Embryonic facial prominence (tissue), 1 donor: ENCODE data around the gene VGLL4.

ENCODE experiments used
- DNase-seq: peaks from one replicate; pipeline ENCODE4 v3.0.0-alpha.2; 2016; ENCODE audit errors: extremely low spot score

Gene VGLL4

GRCh38 chr3:11629716-11630115 is 14.0 kb downstream of the VGLL4 start:
- DNase-seq, result no peak

DNA sequence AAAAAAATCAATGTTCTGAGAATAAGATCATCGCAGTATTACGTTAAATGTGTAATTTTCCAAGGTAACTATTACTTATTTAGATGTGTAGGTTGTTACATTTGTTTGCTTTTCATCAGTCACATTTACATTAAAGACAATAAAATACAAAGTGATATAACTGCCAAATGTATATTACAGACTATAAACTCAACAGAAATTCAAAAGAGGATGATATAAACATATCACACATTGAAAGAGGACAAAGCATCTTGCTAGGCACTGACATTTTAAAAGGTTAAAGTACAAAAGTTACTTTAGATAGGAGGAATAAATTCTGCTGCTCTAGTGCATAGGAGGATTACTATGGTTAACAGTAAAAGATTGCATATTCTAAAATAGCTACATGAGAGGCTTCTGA is 16.1 kb downstream of the VGLL4 start:
- no peak for DNase-seq

DNA sequence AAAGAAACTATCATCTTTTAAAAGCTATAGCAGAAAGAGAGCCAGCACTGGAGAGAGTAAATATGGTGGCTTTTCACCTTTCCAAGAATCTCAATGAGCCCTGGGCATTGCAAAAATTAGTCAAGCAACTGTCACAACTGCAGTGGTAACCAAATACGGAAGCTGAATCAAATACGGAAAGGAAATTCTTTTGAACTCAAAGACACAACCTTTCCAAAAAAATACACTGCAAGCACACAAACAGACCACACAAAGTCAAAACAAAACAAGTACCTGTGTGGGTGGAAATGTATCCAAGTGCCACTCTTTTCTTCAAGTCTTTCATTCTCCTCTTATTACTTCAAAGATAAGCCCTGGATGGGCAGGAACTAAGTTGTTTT is 17.6 kb downstream of the VGLL4 start:
- no peak for DNase-seq

DNA sequence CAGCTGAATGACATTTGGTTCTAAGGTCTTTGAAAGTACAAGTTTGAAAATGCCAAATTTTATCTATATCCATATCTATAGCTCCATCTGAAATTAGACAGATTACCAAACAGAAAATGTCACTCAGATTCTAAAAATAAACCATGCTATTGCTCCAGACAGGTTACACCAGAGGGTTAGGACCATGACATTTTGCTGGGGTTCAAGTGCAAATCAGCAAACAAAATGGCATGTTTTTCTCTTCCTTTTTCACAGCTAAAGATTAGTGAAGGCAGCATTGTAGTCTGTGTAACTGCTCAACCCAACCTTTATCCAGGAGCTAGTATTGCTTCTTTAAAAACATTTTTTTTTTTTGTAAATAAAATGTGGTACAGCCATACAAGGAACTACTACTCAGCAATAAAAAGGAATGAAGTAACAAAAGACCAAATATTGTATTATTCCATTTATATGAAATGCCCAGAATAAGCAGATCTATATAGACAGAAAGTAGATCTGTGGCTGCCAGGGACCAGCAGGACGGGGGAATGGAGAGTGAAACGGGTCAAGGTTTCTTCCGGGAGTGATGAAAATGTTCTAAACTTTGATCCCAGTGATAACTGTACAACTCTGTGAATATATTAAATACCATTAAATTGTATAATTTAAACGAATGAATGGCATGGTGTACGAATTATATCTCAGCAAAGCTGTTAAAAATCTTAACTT is 18.2 kb downstream of the VGLL4 start:
- no peak for DNase-seq

DNA sequence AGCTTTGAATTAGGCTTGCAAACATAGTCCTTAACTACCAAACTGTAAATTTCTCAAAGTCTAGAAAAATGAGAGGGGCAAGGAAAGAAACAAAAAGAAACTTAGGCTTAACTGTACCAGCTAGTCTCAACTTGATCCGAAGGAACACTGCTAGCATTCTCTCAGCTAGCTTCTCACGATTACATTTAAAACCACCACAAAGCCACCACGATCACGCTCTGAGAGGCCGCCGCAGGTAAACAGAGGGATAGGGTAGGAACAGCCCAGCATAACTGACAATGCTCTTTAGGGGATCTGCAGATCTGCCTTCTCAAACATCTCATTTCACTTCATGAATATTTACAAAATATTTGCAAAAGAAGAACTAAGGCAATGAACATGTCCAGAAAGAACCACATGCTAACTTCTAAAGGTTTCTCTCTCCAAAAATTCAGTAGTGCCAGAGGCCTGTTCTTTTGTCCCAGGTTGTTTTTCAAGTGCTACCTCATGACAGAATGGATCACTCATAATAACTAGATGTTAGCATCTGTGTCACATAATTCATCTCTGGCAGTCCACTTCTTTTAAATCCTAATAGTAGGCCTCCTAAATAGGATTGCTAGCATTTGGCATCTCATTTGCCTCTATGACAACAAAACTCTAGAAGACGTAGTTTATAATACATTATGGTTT is 18.9 kb downstream of the VGLL4 start:
- DNase-seq, result no peak

DNA sequence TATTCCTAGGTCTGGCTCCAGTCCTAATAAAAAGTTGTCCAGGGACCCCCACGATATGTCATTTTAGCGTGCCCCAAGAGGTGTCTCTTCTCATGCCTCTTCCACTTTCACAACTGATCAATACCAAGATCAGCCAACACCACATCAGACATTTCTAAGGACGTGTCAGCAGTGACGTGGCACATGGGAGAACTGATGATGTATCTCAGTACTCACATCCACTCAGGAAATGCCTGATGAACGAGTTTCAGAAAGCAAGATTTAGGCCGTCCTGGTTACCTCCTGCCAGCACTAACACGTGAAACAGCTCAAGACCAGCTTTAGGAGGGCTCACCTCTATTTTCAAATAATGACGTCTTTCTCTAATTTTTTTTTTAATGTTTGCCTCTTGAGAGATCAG is 19.6 kb downstream of the VGLL4 start:
- no peak for DNase-seq

GRCh38 chr3:11622586-11623550 is 20.8 kb downstream of the VGLL4 start:
- DNase-seq, result no peak

DNA sequence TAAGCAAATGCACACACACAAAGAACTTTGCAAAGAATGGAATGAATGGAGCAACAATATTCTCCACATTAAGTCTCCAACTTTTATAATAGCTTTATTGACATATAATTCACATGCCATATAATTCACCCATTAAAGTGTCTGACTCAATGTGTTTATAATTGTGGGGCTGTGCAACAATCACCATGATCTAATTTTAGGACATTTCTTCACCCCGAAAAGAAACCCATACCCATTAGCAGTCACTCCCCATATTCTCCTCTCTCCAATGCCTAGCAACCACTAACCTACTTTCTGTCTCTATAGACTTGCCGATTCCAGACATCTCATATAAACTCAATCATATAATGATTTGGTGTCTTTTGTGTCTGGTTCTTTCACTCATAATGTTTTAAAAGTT is 22.6 kb downstream of the VGLL4 start:
- DNase-seq, result no peak

- DNase-seq, result no peak
Measured at GRCh38 chr3:11619946-11620652, 23.6 kb downstream of the VGLL4 start.

DNA sequence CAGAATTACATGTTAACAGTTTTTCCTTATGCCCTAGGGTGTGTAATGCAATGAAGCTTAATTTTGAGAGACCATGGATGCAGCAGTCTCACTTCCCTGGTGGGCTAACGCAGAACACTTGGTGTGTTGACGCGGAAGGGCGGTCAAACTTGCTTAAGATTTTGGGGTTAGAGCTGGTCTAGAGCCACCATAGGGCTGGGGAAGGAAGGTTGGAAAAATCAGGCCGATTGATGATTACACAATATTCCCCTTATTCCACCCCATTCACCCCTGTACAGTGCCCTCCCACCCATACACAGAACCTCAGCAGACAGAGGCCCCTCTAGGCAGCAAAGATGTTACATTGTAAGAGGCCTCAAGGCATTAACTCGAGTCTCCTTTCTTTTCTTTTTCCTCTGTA is 24.3 kb downstream of the VGLL4 start:
- no peak for DNase-seq

- no peak for DNase-seq
Measured at GRCh38 chr3:11618904-11619303, 24.8 kb downstream of the VGLL4 start.

GRCh38 chr3:11616551-11616950 is 27.2 kb downstream of the VGLL4 start:
- DNase-seq, result no peak

DNA sequence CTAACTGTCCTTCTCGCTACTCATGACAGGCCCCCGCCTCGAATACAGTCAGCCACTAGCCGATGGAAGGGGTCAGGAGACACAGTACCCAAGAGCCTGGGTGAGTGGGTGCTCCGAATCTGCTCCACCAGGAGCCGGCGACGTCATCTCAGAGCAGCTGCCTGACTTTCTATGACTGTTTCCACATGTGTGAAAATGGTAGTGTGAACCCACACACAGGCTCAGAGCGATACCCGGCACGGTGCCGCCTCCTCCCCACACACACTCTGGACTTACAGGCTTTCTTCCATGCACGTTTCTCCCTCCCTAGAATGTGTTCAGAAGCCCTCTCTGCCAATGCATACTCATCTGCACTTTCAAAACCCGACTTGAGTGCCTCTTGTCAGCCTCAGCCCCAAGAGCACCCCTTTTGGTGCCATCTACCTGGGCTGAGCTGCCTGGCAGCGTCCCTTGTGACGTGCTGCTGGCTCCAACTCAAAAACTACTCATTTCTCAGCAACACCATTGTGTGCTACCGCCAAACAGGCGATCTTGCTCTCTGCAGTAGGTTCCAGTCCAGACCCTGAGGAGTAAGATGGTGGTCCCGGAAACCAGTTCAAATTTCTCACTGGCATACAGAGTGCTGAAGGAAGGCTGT is 29.7 kb downstream of the VGLL4 start:
- no peak for DNase-seq

- DNase-seq, result no peak
Measured at GRCh38 chr3:11613319-11613718, 30.4 kb downstream of the VGLL4 start.

- no peak for DNase-seq
Measured at GRCh38 chr3:11612515-11613188, 31.1 kb downstream of the VGLL4 start.

- no peak for DNase-seq
Measured at GRCh38 chr3:11611341-11611799, 32.3 kb downstream of the VGLL4 start.

DNA sequence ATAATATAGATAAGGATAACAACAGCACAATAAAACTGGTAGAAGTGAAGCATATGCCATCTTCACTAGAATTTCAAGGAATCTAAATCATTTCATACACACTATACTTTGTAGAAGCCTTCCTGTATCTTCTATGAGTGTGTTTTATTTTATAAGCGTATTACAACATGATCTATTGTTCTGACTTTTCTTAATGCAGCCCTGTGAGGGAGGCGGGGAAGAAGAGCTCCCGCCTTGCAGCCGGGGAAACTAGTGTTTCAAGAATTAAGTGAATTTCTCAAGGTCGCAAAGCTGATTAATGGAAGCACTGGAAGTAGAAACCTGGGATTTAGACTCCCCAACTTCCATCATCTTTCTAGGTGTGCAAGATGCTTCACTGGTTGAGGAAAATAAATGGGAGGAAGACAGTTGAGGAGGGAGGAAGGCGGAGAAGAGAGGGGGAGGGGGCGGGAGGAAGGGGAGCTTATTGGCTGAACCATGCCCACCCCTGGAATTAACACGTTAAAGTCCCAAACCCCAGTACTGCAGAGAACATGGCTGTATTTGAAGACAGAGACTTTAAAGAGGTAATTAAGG is 32.9 kb downstream of the VGLL4 start:
- DNase-seq, result no peak

DNA sequence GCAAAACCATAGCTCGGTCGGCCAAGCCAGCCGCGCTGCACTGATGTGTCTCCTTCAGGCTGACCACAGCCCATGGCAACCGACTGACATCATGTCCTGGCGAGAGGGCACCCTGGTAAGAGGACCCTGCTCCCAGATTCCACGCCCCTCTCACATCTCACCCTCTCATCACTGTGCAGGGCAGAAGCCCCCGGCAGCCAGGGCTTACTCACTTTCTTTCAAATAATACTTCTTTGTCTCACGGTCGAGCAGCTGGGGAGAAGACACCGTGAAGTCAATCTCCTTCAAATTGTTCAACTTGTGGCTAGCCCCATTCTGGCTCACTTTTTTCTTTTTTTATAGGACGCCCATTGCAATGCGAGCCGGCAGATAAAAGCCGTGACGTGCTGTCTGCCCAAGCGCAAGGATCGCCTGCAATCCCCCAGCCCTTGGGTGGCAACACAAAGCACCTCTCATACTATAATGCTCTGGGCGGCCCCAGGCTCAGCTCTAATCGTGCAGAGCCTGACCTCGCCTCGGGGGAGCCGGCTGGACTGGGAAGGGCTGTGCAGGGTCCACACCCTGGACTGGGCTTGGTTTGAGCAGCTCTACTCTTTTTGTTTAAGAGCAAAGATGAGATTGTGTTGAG is 33.6 kb downstream of the VGLL4 start:
- DNase-seq, result no peak

- no peak for DNase-seq
Measured at GRCh38 chr3:11609481-11609880, 34.2 kb downstream of the VGLL4 start.

DNA sequence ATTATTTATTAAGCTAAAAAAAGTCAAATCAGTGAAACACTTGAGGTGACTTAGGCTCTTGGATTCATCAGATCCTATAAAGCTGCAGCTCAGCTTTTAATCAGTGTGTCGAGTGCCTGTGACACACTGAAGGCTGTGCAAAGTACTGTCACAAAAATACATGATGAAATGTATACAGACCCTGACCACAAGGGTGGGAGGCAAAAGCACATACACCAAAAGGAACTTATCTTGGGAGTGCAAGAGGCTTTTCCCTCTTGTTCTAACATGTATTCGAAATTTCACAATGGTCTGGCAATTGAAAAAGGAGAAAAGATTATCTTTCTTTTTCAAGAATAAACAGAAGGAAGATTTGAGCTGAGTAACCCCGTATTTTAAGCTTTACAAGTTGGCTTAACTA is 35.9 kb downstream of the VGLL4 start:
- no peak for DNase-seq
